DOHH2 (cell line): ENCODE data around the gene NOTCH1.

Experiments
- H3F3A ChIP-seq: fragments of 200-600 bp; sonication (generic), shearing (Covaris generic); 2 replicates; pipeline ENCODE4 v1.6.0; 2016; ENCODE audit warnings: antibody characterized with exemption, mild to moderate bottlenecking; ENCODE audit not compliant: control insufficient read depth, insufficient read depth
- H3K27ac ChIP-seq: fragments of 200-600 bp; sonication (generic); 2 replicates; pipeline ENCODE4 v1.5.1; 2014; ENCODE audit warnings: low read depth, mild to moderate bottlenecking, low read length, moderate library complexity
- H3K27me3 ChIP-seq: fragments of 200-600 bp; sonication (generic); 2 replicates; pipeline ENCODE4 v1.6.1; 2014; ENCODE audit warnings: mild to moderate bottlenecking, low read length, mixed read lengths; ENCODE audit not compliant: control insufficient read depth
- H3K36me3 ChIP-seq: fragments of 200-600 bp; sonication (generic); 2 replicates; pipeline ENCODE4 v1.6.1; 2014; ENCODE audit warnings: mild to moderate bottlenecking, low read length, moderate library complexity, mixed read lengths; ENCODE audit not compliant: control insufficient read depth
- H3K4me1 ChIP-seq: fragments of 200-600 bp; sonication (generic); 2 replicates; pipeline ENCODE4 v1.6.1; 2014; ENCODE audit warnings: mild to moderate bottlenecking, low read length, mixed read lengths; ENCODE audit not compliant: control insufficient read depth
- H3K4me2 ChIP-seq: fragments of 200-600 bp; sonication (generic); 2 replicates; pipeline ENCODE4 v1.6.0; 2014; ENCODE audit warnings: mild to moderate bottlenecking, low read length, moderate library complexity
- H3K4me3 ChIP-seq: fragments of 200-600 bp; sonication (generic); 2 replicates; pipeline ENCODE4 v1.5.1; 2014; ENCODE audit warnings: mild to moderate bottlenecking, low read length, mixed read lengths
- H3K79me2 ChIP-seq: fragments of 200-600 bp; sonication (generic); 2 replicates; pipeline ENCODE4 v1.6.1; 2014; ENCODE audit warnings: mild to moderate bottlenecking, low read length, mixed read lengths; ENCODE audit not compliant: control insufficient read depth
- H3K9me2 ChIP-seq: fragments of 200-600 bp; sonication (generic); replicated peaks from 2 replicates; pipeline ENCODE4 v1.6.1; 2014; ENCODE audit warnings: mild to moderate bottlenecking, low read length, mixed read lengths; ENCODE audit not compliant: control insufficient read depth
- H3K9me3 ChIP-seq: fragments of 200-600 bp; sonication (generic); 2 replicates; pipeline ENCODE4 v1.6.1; 2014; ENCODE audit warnings: antibody characterized with exemption, low read length, mixed read lengths; ENCODE audit not compliant: control insufficient read depth, insufficient read depth
- H4K20me1 ChIP-seq: fragments of 200-600 bp; sonication (generic); 2 replicates; pipeline ENCODE4 v1.6.0; 2014; ENCODE audit warnings: low read depth, mild to moderate bottlenecking, antibody characterized with exemption, low read length, moderate library complexity; ENCODE audit not compliant: control insufficient read depth, insufficient read depth
- EZH2phosphoT487 ChIP-seq: fragments of 200-600 bp; sonication (generic); IDR thresholded peaks from 2 replicates; pipeline ENCODE4 v1.6.1; 2017; ENCODE audit warnings: borderline replicate concordance, mild to moderate bottlenecking, antibody characterized with exemption, low read length, moderate library complexity, mixed read lengths
- TF ChIP-seq, protein P1 (sequence below): fragments of 200-600 bp; sonication (generic); IDR thresholded peaks from one replicate; pipeline ENCODE4 v1.5.1; 2014; ENCODE audit warnings: antibody characterized with exemption, mild to moderate bottlenecking, low read depth, low read length; ENCODE audit not compliant: poor library complexity, severe bottlenecking

The NOTCH1 gene

DNA sequence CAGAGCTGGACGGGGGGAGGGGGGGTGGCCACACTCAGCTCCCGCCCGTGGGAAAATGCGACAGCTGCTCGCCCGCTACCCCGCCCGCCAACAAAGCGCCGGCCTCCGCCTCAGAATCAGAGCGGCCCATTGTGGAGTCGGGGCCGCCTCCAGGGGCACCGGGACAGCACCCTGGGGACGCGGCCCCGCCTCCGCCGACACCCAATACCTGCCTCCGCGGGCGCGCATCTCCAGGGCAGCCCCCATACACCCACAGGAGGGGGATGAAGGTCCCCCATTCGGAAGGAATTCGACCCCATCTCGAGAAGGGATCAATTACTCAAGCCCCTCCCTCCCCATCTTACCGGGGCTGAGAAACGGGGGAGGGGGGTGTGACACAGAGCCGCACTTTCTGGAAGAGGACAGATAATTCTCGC lies 1.3 kb downstream of the NOTCH1 start:
- no peaks in the 10 kb centered on the region for H3K27me3 ChIP-seq
- peak overlapping the region; percentile 92 for H3K4me3 ChIP-seq
- H3K27ac ChIP-seq: peak overlapping the region; percentile 83
- no peak for TF ChIP-seq EZH2phosphoT487
- TF ChIP-seq, protein P1, sequence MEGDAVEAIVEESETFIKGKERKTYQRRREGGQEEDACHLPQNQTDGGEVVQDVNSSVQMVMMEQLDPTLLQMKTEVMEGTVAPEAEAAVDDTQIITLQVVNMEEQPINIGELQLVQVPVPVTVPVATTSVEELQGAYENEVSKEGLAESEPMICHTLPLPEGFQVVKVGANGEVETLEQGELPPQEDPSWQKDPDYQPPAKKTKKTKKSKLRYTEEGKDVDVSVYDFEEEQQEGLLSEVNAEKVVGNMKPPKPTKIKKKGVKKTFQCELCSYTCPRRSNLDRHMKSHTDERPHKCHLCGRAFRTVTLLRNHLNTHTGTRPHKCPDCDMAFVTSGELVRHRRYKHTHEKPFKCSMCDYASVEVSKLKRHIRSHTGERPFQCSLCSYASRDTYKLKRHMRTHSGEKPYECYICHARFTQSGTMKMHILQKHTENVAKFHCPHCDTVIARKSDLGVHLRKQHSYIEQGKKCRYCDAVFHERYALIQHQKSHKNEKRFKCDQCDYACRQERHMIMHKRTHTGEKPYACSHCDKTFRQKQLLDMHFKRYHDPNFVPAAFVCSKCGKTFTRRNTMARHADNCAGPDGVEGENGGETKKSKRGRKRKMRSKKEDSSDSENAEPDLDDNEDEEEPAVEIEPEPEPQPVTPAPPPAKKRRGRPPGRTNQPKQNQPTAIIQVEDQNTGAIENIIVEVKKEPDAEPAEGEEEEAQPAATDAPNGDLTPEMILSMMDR: no peak
- peak overlapping the region; percentile 98 for H3K4me2 ChIP-seq
- H3K79me2 ChIP-seq: peaks cover 38% of the 10 kb centered on the region
- no peaks in the 10 kb centered on the region for H3K9me3 ChIP-seq
- peaks cover 15% of the 10 kb centered on the region for H4K20me1 ChIP-seq
- 0 out of 2 replicates have a peak, but pooled peaks cover 2% of the 10 kb centered on the region for H3F3A ChIP-seq
- peaks cover 15% of the 10 kb centered on the region; the same call in 1 of the 2 replicates for H3K36me3 ChIP-seq
- H3K9me2 ChIP-seq: no peaks in the 10 kb centered on the region
- H3K4me1 ChIP-seq: peaks cover 31% of the 10 kb centered on the region

DNA sequence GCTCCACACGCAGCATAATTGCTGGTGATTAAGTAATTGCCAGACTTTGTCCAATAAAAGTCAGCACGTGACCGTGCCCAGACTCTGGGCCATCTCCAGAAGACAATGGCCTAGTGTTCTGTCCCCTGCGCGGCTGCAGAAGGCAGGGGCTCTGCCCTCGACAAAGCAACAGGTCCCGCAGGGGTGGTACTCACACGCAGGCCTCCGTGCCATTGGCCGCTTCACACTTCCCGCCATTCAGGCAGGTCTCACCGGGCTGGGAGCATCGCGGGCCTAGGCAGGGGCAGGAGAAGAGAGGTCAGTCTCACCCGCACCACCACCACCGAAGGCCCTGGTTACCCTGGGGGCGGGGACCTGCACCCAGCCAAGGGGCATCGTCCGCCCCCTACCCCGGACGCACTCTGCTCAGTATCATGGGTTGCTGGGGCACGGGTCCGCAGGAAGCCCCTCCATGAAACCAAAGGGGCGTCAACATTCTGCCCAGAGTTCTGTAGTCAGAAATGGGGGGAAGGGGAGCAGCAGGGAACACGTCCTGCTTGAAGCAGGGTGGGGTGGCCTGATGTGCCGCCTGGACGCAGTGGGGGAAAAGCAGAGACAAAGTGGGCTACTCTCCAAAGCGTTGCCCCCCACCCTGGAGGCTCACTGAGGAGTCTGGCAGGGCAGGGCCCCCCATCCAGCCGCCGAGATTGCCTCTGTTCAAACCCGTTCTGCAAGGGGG lies 1.9 kb downstream of the NOTCH1 start:
- H3K27ac ChIP-seq: no peak overlapping the region
- no peak for TF ChIP-seq EZH2phosphoT487
- TF ChIP-seq, protein P1: no peak
- H3K4me1 ChIP-seq: peaks cover 37% of the 10 kb centered on the region
- H3F3A ChIP-seq: peaks cover 4% of the 10 kb centered on the region; the same call in 1 of the 2 replicates
- peak overlapping the region; percentile 98 for H3K4me2 ChIP-seq
- H3K9me2 ChIP-seq: no peaks in the 10 kb centered on the region
- peaks cover 15% of the 10 kb centered on the region for H4K20me1 ChIP-seq
- H3K4me3 ChIP-seq: peak overlapping the region; percentile 92
- no peaks in the 10 kb centered on the region for H3K27me3 ChIP-seq
- H3K36me3 ChIP-seq: peaks cover 15% of the 10 kb centered on the region; the same call in 1 of the 2 replicates
- H3K9me3 ChIP-seq: no peaks in the 10 kb centered on the region
- peaks cover 38% of the 10 kb centered on the region for H3K79me2 ChIP-seq

DNA sequence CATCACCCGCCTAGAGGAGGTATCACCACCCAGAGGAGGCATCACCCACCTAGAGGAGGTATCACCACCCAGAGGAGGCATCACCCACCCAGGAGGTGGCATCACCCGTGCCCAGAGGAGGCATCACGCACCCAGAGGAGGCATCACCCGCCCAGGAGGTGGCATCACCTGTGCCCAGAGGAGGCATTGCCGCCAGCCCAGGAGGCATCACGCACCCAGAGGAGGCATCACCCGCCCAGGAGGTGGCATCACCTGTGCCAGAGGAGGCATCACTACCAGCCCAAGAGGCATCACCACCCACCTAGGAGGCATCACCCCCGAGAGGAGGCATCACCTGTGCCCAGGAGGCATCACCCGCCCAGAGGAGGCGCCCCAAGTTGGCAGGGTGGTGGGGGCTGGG lies 2.6 kb downstream of the NOTCH1 start:
- H3K4me1 ChIP-seq: peaks cover 44% of the 10 kb centered on the region
- peaks cover 45% of the 10 kb centered on the region for H3K79me2 ChIP-seq
- H4K20me1 ChIP-seq: peaks cover 18% of the 10 kb centered on the region
- peaks cover 15% of the 10 kb centered on the region; the same call in 1 of the 2 replicates for H3K36me3 ChIP-seq
- no peak overlapping the region for H3K27ac ChIP-seq
- no peaks in the 10 kb centered on the region for H3K9me2 ChIP-seq
- no peaks in the 10 kb centered on the region for H3K9me3 ChIP-seq
- H3K27me3 ChIP-seq: no peaks in the 10 kb centered on the region
- H3F3A ChIP-seq: peaks cover 5% of the 10 kb centered on the region; the same call in 1 of the 2 replicates
- no peak overlapping the region for H3K4me2 ChIP-seq
- no peak overlapping the region for H3K4me3 ChIP-seq
- TF ChIP-seq, protein P1: no peak
- no peak for TF ChIP-seq EZH2phosphoT487
